Activated CD4-positive, alpha-beta T cell treated with anti-CD3 and anti-CD28 coated beads, Interleukin-2, amount 50 U/mL, for 1 hour (primary cell): ENCODE results near the gene TMEM41A.
"Not testable (repeated sequence)": the region's sequence is repeated elsewhere in the genome, so short reads cannot be mapped to it uniquely, and the experiment has no call there.

Experiments used
- DNase-seq: peaks from one replicate; pipeline ENCODE4 v3.0.0-alpha.2; 2020

The TMEM41A gene

GRCh38 chr3:185486394-185486793, 12.4 kb downstream of the TMEM41A start:
- no peak for DNase-seq

- DNase-seq: no peak
Observed at GRCh38 chr3:185484296-185484695, 14.5 kb downstream of the TMEM41A start.

GRCh38 chr3:185479373-185479945, 19.4 kb downstream of the TMEM41A start:
- no peak for DNase-seq

- no peak for DNase-seq
Observed at GRCh38 chr3:185477316-185477715, 21.5 kb downstream of the TMEM41A start.

GRCh38 chr3:185474922-185475321, 23.9 kb downstream of the TMEM41A start:
- DNase-seq: not testable (repeated sequence)

GRCh38 chr3:185473290-185473815, 25.5 kb downstream of the TMEM41A start:
- no peak for DNase-seq

GRCh38 chr3:185470323-185470722, 28.5 kb downstream of the TMEM41A start:
- no peak for DNase-seq

GRCh38 chr3:185469542-185469941, 29.3 kb downstream of the TMEM41A start:
- no peak for DNase-seq

- DNase-seq: not testable (repeated sequence)
Observed at GRCh38 chr3:185466123-185466522, 32.7 kb downstream of the TMEM41A start.

- no peak for DNase-seq
Observed at GRCh38 chr3:185465471-185465870, 33.4 kb downstream of the TMEM41A start.

GRCh38 chr3:185460719-185461350, 38.0 kb downstream of the TMEM41A start:
- no peak for DNase-seq

- no peak for DNase-seq
Observed at GRCh38 chr3:185460309-185460708, 38.5 kb downstream of the TMEM41A start.

- DNase-seq: no peak
Observed at GRCh38 chr3:185457376-185457775, 41.5 kb downstream of the TMEM41A start.

GRCh38 chr3:185451432-185451831, 47.4 kb downstream of the TMEM41A start:
- not testable (repeated sequence) for DNase-seq

GRCh38 chr3:185448107-185448506, 50.7 kb downstream of the TMEM41A start:
- no peak for DNase-seq

GRCh38 chr3:185444329-185444728, 54.5 kb downstream of the TMEM41A start:
- no peak for DNase-seq

GRCh38 chr3:185442031-185442430, 56.8 kb downstream of the TMEM41A start:
- DNase-seq: no peak

- no peak for DNase-seq
Observed at GRCh38 chr3:185439745-185440466, 58.9 kb downstream of the TMEM41A start.
